ENCODE results near the gene GGN.

DNA sequence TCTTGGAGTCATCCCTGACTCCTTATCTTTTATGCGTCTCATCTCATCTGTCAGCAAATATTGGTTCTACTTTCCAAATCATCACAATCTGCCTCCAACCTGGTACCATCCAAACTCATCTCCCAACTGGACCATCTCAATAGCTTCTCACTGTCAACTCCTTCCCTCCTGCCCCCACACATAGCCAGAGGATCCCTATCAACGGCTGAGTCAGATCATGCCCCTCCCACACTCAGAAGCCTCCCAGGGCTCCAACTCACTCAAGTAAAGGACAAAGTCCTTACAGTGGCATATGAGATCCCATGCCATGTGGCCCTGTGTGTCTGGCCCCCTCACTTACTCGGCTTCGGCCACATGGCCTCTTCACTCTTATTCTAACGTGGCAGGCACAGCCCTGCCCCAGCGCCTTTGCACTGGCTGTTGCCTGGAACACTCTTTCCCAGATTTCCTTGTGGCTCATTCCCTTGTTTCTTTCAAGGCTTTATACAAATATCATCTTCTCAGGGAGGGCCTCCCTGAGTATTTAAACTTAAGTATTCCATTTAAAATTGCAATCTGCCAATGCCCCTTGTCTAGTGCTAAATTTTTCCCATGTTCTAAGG is 5.0 kb upstream of the GGN start:
- no peak for TF ChIP-seq EZH2 (IDR thresholded peaks at IDR 0.05; ENCODE audit: insufficient read depth, poor library complexity, severe bottlenecking)
- TF ChIP-seq EZH2phosphoT487 (IDR thresholded peaks at IDR 0.05; ENCODE audit: insufficient read depth, low read depth) = no peak
